Germinal center (tissue), 1 donor: ENCODE results near the gene MLF2.
"Not testable (repeated sequence)": the region's sequence is repeated elsewhere in the genome, so short reads cannot be mapped to it uniquely, and the experiment has no call there.

Source experiments
- DNase-seq: peaks from one replicate; pipeline ENCODE4 v3.0.0; 2012; ENCODE audit warnings: mixed read lengths, low spot score

MLF2 gene

GRCh38 chr12:6734506-6735387 is 18.2 kb downstream of the MLF2 start:
- no peak for DNase-seq

DNA sequence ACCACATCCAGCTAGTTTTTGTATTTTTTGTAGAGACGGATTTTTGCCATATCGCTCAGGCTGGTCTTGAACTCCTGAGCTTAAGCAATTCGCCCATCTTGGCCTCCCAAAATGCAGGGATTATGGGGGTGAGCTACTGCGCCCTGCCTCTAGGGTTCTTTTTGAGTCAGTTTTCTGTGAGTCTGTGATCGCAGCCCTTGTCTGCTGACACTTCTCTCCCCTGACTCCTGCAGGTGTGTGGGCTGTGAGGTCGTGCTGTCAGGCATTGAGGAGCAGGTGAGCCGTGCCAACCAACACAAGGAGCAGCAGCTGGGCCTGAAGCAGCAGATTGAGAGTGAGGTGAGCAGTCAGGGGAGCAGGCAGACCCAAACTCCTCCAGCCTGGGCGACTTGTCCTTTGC is 22.8 kb downstream of the MLF2 start:
- no peak for DNase-seq

DNA sequence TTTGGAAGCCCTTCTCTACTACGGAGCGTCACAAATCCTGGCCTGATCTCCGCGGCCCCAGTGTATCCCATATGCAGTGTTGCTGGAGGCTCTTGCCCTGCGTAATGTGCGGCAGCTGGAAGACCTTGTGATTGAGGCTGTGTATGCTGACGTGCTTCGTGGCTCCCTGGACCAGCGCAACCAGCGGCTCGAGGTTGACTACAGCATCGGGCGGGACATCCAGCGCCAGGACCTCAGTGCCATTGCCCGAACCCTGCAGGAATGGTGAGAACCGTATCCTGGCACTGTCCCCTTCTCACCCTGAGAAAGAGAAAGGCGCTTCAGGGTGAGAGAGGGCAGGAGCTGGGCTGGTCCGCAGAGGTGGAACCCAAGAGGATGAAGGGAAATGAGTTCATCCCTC is 23.8 kb downstream of the MLF2 start:
- DNase-seq: no peak

GRCh38 chr12:6725350-6725749 is 27.6 kb downstream of the MLF2 start:
- DNase-seq: no peak

DNA sequence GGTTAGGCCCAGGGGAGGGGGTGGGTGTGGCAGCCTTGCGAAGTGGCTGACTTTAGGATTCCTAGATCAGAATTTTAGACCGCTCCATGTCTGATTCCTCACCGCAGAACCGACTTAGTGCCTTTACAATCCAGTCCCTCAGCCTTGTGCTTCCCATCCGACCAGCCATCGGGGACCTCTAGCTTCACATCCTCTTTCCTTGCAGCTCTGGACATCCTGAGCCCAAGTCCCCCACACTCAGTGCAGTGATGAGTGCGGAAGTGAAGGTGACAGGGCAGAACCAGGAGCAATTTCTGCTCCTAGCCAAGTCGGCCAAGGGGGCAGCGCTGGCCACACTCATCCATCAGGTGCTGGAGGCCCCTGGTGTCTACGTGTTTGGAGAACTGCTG is 28.5 kb downstream of the MLF2 start:
- DNase-seq: no peak

DNA sequence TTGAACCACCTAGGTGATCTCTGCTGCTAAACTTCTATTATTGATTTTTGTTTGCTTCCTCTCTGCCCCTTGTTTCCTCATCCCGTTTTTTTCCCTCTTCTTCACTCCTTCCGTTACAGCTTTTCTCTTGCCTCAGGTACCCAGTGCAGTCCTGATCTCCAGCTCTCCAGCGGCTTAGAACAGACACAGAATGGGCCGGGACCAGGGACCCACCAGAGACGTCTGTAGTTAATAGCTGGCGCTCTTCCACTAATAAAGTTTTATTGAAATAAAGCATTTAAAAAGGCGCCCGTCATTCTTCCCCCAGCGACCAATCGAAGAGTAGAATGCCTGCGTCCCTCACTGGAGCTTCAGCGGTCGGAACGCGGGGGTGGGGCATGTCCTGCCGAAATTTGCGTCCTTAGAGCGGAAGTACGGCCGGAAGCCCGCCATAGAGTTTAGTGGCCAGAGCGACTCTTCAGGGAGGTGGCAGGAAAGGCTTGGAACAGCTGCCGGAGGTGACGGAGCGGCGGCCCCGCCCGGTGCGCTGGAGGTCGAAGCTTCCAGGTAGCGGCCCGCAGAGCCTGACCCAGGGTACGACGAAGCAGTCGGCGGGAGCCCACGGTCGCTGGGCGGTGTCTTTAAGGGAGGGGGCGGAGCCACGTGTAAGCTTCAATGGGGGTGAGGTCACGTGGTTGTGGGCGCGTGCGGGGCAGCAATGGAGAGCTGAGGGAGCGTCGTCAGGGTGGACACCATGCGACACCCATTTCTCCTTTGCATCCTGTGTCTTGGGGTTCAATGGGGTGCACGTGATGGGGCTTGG is 29.1 kb downstream of the MLF2 start, which contains the start of gene COPS7A:
Gene COPS7A, plus strand, starts transcription at position 440 of the 802 bp plus-strand sequence. CDS start 611 bp downstream, outside the sequence.
- peak; percentile 96 for DNase-seq

GRCh38 chr12:6722863-6723262 is 30.1 kb downstream of the MLF2 start:
- no peak for DNase-seq

- DNase-seq: no peak
These were observed 36.0 kb downstream of the MLF2 start for GRCh38 chr12:6716874-6717437.

DNA sequence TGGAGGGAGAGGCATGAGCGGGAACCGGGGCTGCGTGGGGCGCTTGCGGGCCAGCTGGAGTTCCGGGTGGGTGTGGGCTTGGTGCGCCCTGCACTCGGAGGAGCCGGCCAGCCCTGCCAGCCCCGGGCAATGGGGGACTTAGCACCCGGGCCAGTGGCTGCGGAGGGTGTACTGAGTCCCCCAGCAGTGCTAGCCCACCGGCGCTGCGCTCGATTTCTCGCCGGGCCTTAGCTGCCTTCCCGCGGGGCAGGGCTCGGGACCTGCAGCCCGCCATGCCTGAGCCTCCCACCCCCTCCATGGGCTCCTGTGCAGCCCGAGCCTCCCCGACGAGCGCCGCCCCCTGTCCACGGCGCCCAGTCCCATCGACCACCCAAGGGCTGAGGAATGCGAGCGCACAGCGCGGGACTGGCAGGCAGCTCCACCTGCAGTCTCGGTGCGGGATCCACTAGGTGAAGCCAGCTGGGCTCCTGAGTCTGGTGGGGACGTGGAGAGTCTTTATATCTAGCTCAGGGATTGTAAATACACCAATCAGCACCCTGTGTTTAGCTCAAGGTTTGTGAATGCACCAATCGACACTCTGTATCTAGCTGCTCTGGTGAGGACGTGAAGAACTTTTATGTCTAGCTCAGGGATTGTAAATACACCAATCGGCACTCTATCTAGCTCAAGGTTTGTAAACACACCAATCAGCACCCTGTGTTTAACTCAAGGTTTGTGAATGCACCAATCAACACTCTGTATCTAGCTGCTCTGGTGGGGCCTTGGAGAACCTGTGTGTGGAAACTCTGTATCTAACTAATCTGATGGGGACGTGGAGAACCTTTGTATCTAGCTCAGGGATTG is 36.7 kb downstream of the MLF2 start:
- not testable (repeated sequence) for DNase-seq

DNA sequence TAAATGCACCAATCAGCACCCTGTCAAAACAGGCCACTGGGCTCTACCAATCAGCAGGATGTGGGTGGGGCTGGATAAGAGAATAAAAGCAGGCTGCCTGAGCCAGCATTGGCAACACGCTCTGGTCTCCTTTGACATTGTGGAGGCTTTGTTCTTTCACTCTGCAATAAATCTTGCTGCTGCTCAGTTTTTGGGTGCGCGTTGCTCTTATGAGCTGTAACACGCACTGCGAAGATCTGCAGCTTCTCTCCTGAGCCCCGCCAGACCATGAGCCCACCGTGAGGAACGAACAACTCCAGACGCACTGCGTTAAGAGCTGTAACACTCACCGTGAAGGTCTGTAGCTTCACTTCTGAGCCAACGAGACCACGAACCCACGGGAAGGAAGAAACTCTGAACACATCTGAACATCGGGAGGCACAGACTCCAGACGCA is 44.0 kb downstream of the MLF2 start:
- no peak for DNase-seq

DNA sequence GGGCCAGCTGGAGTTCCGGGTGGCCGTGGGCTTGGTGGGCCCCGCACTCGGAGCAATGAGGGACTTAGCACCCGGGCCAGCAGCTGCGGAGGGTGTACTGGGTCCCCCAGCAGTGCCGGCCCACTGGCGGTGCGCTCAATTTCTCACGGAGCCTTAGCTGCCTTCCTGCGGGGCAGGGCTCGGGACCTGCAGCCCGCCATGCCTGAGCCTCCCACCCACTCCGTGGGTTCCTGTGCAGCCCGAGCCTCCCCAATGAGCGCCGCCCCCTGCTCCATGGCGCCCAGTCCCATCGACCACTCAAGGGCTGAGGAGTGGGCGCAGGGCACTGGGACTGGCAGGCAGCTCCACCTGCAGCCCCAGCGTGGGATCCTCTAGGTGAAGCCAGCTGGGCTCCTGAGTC is 44.6 kb downstream of the MLF2 start:
- not testable (repeated sequence) for DNase-seq

DNA sequence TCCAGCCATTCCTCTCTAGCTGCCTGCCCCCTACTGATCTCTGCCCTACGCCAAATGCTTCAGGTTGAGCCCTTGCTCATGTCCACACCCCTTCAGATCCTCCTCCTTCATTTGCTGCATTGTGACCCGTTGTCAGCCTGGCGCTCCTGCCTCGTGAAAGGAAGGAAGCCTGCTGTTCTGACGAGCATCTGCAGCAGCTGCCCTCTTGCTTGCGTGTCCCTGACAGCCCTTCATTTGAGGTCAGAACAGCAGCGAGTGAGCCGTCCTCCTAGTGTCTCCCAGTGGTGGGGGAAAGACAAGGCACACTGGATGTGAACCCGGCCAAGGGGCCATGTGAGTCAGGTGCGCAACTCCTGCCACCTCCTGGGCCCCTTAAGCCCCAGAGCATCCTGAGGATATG is 49.3 kb downstream of the MLF2 start:
- no peak for DNase-seq

DNA sequence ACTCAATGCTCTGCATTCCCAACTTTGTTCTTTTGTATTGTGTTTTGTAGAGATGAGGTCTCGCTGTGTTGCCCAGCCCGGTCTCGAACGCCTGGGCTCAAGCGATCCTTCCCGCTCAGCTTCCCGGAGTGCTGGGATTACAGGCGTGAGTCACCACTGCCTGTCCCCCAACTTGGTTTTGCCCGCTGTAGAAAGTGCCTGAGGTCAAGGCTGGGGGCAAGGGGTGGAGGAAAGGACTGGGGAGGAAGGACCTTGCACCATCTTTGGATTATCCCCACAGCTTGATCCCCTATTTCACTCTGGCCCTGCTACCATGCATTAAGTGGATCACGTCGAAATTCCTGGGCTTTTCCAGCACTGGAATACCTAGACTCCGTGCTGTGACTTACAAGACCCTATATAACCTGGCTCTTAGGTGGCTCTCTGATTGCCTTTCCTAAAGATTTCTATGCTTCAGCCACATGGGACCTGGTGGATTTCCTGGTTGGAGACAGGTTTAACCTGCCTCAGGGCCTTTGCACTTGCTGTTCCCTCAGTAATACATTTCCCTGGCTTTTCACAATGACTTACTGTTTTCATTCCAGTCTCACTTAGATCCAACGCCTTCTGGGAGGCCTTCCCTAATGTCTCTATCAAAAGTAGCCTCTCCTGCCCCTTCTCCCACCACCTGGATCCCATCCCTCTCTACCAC is 51.7 kb downstream of the MLF2 start:
- DNase-seq: no peak

GRCh38 chr12:6700646-6701051 is 52.3 kb downstream of the MLF2 start, which contains the start of gene PIANP:
Gene PIANP, minus strand, starts transcription at chr12:6700815. Its CDS starts 2,754 bp downstream, at chr12:6698061.
- DNase-seq: peak; percentile 55

DNA sequence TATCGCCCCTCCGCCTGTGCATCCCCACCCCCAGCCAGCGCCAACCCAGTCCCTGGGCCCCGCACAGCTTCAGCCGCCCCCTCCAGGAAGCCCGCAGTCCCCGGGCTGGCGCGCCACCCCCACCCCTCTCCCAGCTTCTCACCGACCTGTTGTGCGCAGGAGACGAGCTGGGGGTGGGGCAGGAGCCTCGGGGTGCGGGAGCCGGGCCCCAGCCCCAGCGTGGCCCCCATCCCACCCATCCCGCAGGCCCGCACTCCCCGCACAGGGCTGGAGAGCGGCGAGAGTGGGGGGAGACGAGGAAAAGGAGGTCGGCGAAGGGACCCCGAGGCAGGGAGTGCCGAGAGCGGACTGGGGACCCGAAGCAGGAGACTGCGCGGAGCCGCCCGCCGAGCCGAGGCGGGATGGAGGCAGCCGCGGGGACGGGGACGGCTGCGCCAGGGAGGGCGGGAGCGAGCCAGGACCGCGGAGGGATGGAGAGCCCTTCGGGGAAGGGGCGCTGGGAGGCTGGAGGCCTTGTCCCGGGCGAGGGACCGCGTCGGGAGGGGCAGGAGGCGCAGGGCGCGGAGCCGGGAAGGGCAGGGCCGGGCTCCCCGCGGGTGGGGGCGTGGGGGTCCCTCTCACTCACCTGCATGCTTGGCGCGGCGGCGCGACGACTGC is 52.8 kb downstream of the MLF2 start:
- no peak for DNase-seq

DNA sequence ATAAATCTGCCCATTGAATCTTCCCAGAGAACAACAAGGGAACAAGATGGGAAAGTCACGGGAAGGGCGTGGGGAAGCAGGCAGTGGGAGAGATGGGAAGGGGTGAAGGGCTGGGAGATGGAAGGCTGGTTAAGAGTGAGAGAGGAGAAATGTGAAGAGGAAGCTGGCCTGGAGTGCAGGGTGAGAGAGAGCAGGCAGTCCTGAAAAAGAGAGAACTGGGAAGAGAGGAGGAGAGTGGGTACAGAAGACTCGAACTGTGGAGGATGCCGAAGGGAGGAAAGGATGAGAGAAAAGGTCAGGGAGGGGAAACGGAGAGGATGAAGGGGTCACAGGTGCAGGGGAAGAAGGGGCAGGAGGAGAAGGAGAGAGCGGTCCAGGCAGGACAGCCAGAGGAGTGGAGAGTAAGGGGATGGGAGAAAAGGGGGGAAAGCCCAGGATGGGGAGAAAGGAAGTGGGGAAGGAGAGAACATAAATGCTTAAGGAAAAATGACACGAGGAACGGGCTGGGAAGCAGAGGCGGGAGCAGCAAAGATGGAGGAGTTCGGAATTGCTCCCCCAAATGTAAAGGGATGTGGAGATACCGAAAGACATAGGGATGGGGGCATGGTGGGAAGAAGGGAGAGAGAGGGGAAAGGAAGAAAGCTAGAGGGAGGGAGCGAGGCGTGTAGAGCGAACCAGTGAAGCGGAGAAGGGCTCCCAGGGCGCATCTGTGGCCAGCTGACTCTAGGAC is 53.5 kb downstream of the MLF2 start:
- DNase-seq: no peak

DNA sequence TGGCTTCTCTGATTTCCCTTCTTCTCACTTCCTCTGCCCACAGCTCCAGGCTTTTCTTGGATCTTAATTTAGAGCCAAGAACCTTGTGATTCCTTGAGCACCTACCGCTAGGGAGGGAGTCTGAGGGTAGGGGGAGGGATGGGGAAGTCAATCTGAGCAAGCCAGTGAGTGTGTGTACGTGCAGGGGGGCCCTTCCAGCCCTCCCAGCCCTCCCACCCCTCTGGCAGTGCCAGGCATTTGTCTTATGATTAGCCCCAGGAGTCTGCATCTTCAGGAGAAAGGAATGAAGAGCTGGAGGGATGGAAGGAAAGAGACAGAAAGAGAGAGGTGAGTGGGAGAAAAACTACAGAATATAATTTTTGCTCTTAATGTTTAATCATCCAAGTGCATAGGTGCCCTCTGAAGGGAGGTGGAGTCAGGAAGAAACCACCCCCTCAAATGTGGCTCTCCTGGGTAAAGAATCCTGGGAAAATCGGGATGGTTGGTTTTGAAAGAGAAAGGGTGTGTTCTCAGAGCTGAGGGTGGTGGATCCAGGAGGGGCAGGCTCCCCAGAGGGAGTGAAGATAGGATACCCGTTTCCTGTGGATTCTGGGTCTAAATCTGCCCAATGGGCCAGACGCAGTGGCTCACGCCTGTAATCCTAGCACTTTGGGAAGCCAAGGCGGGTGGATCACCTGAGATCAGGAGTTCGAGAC is 54.4 kb downstream of the MLF2 start:
- no peak for DNase-seq
